RWPE1 (cell line): Measurements from ENCODE around the gene CDKN1C.

Experiments
- CTCF ChIA-PET: fragments of 350-600 bp; sonication (Branson Sonifier 250); formaldehyde crosslinking; extraction: SDS; loops from one replicate; lab custom pipeline; 2021; lab: Yijun Ruan, JAX
- POLR2A ChIA-PET: fragments of 400-600 bp; formaldehyde crosslinking; extraction: SDS; loops from one replicate; lab custom pipeline; 2020; ENCODE audit warnings: antibody characterized with exemption; ENCODE audit not compliant: low non-redundant PET; lab: Yijun Ruan, JAX
- DNase-seq: peaks from one replicate; pipeline ENCODE4 v3.0.0; 2012; ENCODE audit warnings: low spot score
- H3K27ac ChIP-seq: fragments of 450-650 bp; 2 replicates; pipeline ENCODE4 v1.5.1; 2017
- CTCF ChIP-seq: fragments of 450-650 bp; conservative IDR thresholded peaks from 2 replicates; pipeline ENCODE4 v1.5.1; 2017; ENCODE audit warnings: low read depth, mild to moderate bottlenecking

CDKN1C gene

GRCh38 chr11:2883979-2884815 is 1.4 kb downstream of the CDKN1C start:
- H3K27ac ChIP-seq: peak overlapping the region; percentile 67
- ChIA-PET POLR2A (interaction anchor here (0.6 kb wide), 1 partner anchor 117 kb away, joined by 3 read pairs; no protein-coding TSS in a partner anchor), CTCF (interaction anchor here (0.6 to 12.4 kb wide), 5 partner anchors 13 to 351 kb away, joined by 3 to 324 read pairs (median 5); partner anchors contain the start of gene PHLDA2)
- TF ChIP-seq CTCF: no peak
- no peak for DNase-seq

DNA sequence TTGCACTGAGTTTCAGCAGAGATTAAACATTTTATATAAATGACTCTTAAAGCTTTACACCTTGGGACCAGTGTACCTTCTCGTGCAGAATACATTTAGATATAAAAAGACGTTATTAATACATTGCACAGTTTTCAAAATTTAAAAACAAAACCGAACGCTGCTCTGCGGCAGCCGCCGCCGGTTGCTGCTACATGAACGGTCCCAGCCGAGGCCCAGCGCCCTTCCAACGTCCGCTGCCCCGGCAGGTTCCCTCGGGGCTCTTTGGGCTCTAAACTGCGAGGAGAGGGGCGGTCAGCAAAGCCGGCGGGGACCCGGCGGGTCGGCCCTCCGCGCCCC is 2.0 kb downstream of the CDKN1C start:
- ChIA-PET CTCF (interaction anchor here (0.5 to 12.4 kb wide), 3 partner anchors 18 to 350 kb away, joined by 3 to 324 read pairs (median 3); no protein-coding TSS in a partner anchor), POLR2A (interaction anchor here (0.6 kb wide), 1 partner anchor 117 kb away, joined by 3 read pairs; no protein-coding TSS in a partner anchor)
- peak overlapping the region; percentile 67 for H3K27ac ChIP-seq
- no peak for TF ChIP-seq CTCF
- DNase-seq: no peak

DNA sequence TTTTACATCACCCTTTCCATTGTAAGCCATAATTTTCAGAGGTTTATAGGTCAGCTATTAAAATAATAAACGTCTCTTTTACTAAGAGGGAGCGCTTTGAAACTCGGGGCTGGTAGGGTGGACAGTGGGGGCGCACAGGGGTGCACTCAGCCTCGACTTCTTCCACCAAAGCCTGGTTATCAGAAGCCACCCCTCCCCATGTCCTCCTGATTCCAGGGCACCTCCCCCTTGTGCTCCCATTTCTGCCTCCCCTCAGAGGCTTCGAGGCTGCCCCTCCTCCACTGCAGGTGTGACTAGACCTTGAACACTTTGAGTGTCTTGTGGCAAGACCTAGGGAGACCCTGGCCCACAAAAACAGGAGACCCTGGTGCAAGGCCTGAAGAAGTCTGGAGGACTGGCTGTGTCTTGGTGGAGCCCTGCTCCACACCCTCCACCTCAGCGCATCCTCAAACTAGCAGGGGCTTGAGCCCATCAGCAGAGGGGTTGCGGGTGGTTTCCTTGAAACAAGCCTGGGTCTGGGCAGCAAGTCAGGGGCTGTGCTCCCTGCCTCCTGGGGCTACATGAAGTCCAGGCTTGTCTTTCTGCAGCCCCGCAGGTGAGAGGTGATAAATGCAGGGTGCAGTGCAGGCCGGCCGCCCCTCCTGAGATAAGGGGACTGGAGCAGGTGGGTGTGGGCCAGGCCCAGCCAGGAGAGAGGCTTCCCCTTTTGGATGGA is 3.0 kb downstream of the CDKN1C start:
- no peak for TF ChIP-seq CTCF
- H3K27ac ChIP-seq: peak overlapping the region; percentile 0; the same call in 1 of the 2 replicates
- ChIA-PET CTCF (interaction anchor here (0.6 kb wide), 1 partner anchor 190 kb away, joined by 3 read pairs; no protein-coding TSS in a partner anchor), POLR2A (no interaction called here)
- no peak for DNase-seq

DNA sequence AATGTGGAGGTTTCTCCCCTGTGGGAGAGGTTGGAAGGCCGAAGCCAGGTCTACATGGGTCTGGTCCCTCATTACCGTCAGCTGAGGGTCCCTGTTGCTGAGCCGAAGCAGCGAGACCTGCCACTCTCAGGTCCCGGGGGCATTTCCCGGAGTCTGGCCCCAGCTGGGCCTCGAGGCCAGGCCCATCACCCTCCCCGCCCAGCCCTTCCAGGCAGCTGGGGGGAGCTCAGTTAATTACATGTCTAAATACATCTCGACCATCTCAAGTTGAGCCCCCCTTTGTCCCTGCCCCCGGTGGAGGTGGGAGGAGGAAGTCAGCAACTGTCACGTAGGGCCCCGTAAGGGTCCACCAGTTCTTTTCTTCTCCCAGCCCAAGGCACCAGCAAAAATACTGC is 3.6 kb downstream of the CDKN1C start:
- peak overlapping the region; percentile 3; the same call in 1 of the 2 replicates for H3K27ac ChIP-seq
- DNase-seq: no peak
- ChIA-PET CTCF (interaction anchor here (0.6 to 1.0 kb wide), 3 partner anchors 190 to 349 kb away, joined by 3 read pairs; no protein-coding TSS in a partner anchor), POLR2A (no interaction called here)
- TF ChIP-seq CTCF: no peak

GRCh38 chr11:2881076-2881980 is 4.2 kb downstream of the CDKN1C start:
- peak overlapping the region; percentile 3; the same call in 1 of the 2 replicates for H3K27ac ChIP-seq
- ChIA-PET POLR2A (no interaction called here), CTCF (interaction anchor here (0.6 to 1.0 kb wide), 2 partner anchors 191 to 349 kb away, joined by 3 read pairs; no protein-coding TSS in a partner anchor)
- no peak for TF ChIP-seq CTCF
- DNase-seq: no peak
